Stimulated activated CD4-positive, alpha-beta T cell treated with anti-CD3 and anti-CD28 coated beads, TNF-alpha, amount 100 ng/mL, for 4 hours (primary cell): Measurements from ENCODE around the gene DCAKD.
"Not testable (repeated sequence)": the region's sequence is repeated elsewhere in the genome, so short reads cannot be mapped to it uniquely, and the experiment has no call there.

Source experiments
- DNase-seq, 3 experiments: peaks; one replicate each; pipeline ENCODE4 v3.0.0-alpha.2; 2020; ENCODE audit warnings: low read depth in 3 of 3

The DCAKD gene

GRCh38 chr17:45067637-45068036, 16.2 kb upstream of the DCAKD start:
- no peak for DNase-seq

GRCh38 chr17:45063198-45063597, 11.8 kb upstream of the DCAKD start:
- no peak for DNase-seq

GRCh38 chr17:45061606-45062205, 10.3 kb upstream of the DCAKD start:
- DNase-seq = no peak

GRCh38 chr17:45060797-45061605, 9.6 kb upstream of the DCAKD start, which contains the start of gene NMT1:
Gene NMT1, plus strand, starts transcription at chr17:45061317. Its CDS starts 13 bp downstream, at chr17:45061330.
- DNase-seq = peak; percentile 83 to 93 (median 92)

- DNase-seq = no peak
These were observed 9.0 kb upstream of the DCAKD start for GRCh38 chr17:45060382-45060796.

- DNase-seq = no peak
These were observed 780 bp upstream of the DCAKD start for GRCh38 chr17:45052052-45052772.

GRCh38 chr17:45051720-45052051, 254 bp upstream of the DCAKD start:
- not testable (repeated sequence) for DNase-seq

GRCh38 chr17:45050481-45051059, 862 bp downstream of the DCAKD start:
- DNase-seq = peak in 2 of 3 experiments; percentile 15 to 20

GRCh38 chr17:45048795-45049563, 2.5 kb downstream of the DCAKD start:
- no peak for DNase-seq

GRCh38 chr17:45046537-45047125, 4.8 kb downstream of the DCAKD start:
- DNase-seq = no peak

GRCh38 chr17:45043813-45044540, 7.5 kb downstream of the DCAKD start:
- DNase-seq = no peak

- DNase-seq = no peak
These were observed 8.9 kb downstream of the DCAKD start for GRCh38 chr17:45042346-45043120.

GRCh38 chr17:45040459-45040858, 11.0 kb downstream of the DCAKD start:
- no peak for DNase-seq

GRCh38 chr17:45038728-45039634, 12.5 kb downstream of the DCAKD start:
- DNase-seq = no peak

- no peak for DNase-seq
These were observed 14.7 kb downstream of the DCAKD start for GRCh38 chr17:45036691-45037090.

- DNase-seq = no peak
These were observed 15.6 kb downstream of the DCAKD start for GRCh38 chr17:45035848-45036247.

GRCh38 chr17:45034599-45034998, 16.8 kb downstream of the DCAKD start:
- no peak for DNase-seq

- DNase-seq = no peak
These were observed 19.3 kb downstream of the DCAKD start for GRCh38 chr17:45032174-45032541.
